Left hindlimb (tissue), 1 donor: ENCODE results near the gene MEX3D.
A peak's percentile ranks its signal among the peaks of the same experiment; 100 is the strongest.
"Not testable (repeated sequence)": the region's sequence is repeated elsewhere in the genome, so short reads cannot be mapped to it uniquely, and the experiment has no call there.

ENCODE experiments used
- DNase-seq: peaks from one replicate; pipeline ENCODE4 v3.0.0-alpha.2; 2018

Gene MEX3D

DNA sequence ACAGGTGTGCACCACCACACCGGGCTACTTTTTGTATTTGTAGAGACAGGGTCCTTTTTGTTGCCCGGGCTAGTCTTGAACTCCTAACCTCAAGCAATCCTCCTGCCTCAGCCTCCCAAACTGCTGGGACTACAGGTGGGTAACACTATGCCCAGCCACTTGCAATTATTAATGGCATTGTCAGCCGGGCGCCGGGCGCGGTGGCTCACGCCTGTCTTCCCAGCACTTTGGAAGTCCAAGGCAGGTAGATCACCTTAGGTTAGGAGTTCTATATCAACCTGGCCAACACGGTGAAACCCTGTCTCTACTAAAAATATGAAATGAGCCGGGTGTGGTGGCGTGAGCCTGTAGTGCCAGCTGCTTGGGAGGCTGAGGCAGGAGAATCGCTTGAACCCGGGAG, 2.7 kb upstream of the MEX3D start:
- no peak for DNase-seq

GRCh38 chr19:1569997-1570396, 1.9 kb upstream of the MEX3D start:
- DNase-seq = no peak

- DNase-seq = no peak
Observed at GRCh38 chr19:1567848-1568227, 287 bp downstream of the MEX3D start.

DNA sequence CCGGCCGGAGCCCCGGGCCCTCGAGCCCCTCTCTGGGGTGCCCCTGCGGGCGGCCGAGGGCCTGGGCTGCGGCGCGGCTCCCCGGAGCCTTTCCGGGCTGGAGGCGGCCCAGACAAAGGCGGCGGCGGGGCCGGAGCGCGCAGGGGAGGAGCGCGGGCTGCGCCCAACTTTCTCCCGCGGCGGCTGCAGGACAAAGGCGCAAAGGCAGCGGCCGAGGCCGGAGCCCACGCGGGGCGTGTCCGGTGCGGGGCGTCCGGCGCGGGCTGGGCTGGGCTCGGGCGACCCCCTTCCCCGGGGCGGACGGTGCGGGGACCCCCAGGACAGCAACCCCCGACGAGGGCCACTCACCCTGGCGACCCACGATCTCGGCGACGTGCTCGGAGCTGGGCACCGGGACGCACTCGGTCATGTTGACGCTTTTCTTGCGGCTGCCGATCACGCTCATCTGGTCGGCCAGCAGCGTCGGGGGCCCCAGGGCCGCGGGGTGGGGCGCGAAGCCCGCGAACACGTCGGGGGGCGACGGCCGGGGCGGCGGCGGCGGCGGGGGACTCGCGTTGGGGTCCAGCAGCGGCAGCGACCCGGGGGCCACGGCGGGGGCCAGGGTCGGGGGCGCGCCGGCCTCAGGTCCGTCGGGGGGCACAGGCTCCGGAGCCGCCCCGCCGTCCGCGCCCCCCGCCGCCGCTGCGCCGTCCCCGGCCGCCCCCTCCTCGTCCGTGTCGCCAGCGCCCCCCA, 843 bp downstream of the MEX3D start:
- DNase-seq = peak; percentile 58

DNA sequence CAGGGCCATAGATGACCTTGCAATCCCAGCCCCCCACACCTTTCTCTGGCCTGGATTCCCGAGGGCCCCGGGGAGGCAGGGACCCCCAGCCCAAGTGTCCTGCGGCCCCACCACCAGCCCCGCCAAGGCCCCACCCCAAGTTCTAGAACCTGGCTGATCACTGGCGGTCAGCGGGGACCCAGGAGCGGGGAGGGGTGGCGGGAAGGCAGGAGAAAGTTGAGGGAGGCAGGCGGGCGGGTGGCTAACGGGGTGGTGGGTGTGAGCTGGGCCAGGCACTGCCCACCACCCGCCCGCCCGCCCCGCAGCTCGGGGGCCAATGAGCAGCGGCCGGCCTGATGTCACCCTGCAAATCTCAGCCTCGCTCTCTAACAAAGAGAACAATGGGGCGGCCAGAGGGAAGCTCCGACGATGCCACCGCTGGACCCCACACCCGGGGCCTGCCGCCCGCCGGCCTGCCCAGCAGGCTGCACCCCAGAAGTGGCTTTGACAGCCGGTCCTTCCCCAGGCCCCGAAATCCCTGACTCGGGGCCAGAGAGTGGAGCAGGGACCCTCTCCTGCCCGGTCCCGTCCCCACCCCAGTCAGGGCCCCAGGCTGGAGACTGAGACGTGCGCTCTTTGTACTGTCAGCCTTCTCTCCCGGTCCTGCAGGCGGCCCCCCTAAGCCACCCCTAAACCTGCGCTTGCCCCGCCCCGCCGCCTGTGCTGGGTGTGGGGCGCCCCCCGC, 1.6 kb downstream of the MEX3D start:
- peak; percentile 91 for DNase-seq

- DNase-seq = no peak
Observed at GRCh38 chr19:1563251-1563650, 4.9 kb downstream of the MEX3D start.

- DNase-seq = no peak
Observed at GRCh38 chr19:1561236-1561842, 6.8 kb downstream of the MEX3D start.

- DNase-seq = no peak
Observed at GRCh38 chr19:1560286-1560882, 7.7 kb downstream of the MEX3D start.

DNA sequence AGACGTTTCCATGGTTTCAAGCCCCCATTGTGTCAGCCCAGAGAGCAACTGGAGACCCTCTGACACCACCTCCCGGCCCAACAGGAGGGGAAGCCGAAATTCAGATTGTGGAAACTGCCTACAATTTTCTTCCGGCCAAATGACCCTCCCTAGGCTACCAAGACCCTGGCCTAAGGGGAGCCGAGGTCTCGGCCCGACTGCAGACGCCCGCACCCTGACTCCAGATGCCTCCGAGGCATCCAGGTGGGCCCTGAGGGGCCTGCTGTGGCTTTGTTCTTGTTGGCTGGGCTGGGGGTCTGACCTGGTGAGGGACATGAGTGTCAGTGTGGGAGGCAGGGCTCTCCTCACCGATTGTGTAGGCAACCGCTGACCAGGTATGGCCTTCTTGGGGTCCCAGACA, 9.6 kb downstream of the MEX3D start:
- DNase-seq = no peak

DNA sequence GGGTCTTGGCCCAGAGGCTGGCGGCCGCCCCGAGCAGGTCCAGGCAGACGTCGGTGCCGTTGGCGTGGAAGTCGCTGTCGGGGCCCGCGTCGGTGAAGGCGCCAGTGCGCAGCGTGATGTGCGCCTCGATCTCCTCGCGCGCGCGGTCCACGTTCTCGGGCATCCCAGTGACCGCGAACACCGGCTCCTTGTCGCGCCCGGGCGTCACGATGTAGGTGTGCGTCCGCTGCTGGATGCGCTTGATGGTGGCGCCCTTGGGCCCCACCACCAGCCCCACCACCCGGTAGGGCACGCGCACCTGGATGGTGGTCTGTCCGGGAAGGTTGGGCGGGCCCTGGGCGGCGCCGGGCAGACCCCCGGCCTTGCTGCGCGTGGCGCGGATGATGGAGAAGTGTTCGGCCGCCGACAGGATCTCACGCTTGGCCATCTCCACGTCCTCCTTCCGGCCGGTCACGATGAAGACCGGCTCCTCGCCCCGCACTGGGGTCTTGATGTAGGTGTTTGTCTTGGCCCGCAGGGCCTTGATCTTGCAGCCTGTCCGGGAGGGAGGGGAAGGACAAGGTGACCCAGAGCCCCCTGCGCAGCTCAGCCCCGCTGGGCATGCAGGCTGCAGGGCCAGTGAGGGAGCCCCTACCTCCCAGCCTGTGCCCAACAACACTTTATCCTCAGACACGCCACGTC, 11.6 kb downstream of the MEX3D start:
- DNase-seq = no peak

GRCh38 chr19:1555487-1556389, 12.4 kb downstream of the MEX3D start:
- DNase-seq = no peak

DNA sequence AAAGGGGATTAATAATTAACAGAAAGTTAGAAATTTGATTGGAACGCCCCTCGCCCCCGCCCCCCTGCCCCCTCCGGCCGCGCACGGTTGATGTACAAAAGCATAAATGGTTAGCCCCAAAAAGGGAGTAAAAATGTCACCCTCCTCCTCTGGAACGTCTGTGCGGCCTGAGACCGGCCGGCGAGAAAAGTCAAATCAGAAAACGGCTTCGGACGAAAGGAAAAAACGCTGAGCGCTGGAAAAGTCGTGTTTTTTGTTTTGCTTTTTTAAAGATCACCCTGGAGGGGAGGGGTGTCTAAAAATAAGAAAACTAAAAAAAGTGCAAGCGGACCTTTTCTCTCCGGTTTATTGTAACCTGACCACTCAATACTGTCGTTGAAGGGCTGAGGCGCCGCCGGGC, 13.2 kb downstream of the MEX3D start:
- no peak for DNase-seq

- no peak for DNase-seq
Observed at GRCh38 chr19:1553415-1553814, 14.7 kb downstream of the MEX3D start.

DNA sequence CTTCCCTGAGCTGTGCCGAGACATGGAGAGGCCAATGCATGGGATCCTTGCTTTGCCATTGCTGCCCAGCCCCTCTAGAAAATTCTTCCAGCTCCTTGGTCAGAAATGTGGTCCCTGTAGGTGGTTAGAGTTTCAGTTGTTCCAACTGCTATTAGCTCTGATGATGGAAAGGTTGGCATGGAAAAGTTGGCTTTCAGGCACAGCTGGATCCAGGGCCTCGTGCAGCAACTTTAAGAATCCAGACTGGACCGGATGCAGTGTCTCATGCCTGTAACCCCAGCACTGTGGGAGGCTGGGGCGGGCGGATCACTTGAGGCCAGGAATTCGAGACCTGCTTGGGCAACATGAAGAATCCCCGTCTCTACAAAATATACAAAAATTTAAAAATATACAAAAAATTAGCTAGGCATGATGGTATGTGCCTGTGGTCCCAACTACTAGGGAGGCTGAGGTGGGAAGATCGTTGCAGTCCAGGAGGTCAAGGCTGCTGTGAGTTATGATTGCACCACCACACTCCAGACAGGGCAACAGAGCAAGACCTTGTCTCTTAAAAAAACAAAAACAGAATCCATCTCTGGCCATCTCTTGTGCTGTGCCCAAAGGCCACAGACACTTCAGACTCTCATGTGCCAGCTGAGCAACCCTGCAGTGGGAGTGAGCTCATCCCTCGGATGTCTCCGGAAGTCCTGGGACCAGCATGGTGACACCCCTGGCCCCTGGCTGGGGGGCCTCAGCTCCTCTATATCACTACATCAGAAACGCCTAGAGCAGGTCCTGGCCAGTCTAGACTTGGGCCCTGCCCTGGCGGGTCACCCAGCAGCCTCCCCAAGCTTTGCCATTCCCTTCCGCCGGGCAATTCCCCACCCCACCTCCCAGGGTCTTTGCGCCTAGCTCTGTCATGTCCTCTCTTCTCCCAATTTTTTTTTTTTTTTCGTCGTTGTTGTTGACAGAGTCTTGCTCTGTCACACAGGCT, 16.8 kb downstream of the MEX3D start:
- DNase-seq = no peak

- no peak for DNase-seq
Observed at GRCh38 chr19:1549332-1549945, 18.7 kb downstream of the MEX3D start.

DNA sequence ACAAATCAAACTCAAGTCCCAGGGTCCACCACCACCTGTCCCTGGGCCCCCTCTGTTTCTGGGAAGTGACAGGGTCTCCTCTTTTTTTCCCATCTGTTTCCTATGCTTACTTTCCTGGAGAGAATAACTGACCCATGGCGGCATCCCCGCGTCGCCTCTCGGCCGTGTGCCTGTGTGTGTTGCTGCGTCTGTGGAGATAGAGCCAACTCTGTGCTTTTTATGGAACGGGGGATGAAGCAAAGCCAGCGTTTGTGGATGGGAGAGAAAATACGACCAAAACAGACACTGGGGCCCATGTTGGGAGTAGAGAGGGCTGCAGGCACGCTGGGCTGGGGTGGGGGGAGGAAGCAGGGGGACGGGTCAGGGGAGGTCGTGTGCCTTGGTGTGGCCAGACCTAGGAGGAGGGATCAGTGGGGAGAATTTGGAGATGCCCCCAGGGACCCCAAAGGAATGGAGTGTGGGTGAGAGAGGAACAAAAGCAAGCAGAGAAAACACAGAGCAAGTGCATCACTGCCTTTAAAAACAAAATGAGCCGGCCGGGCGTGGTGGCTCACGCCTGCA, 27.7 kb downstream of the MEX3D start:
- peak; percentile 71 for DNase-seq

DNA sequence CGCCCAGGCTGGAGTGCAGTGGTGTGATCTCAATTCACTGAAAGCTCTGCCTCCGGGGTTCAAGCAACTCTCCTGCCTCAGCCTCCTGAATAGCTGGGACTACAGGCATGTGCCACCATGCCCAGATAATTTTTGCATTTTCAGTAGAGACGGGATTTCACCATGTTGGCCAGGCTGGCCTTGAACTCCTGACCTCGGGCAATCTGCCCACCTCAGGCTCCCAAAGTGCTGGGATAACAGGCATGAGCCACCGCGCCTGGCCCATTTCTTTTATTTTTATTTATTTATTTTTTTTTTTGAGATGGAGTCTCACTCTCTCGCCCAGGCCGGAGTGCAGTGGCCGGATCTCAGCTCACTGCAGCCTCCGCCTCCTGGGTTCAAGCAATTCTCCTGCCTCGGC, 28.4 kb downstream of the MEX3D start:
- DNase-seq = not testable (repeated sequence)

GRCh38 chr19:1538978-1539377, 29.1 kb downstream of the MEX3D start:
- DNase-seq = no peak

- DNase-seq = not testable (repeated sequence)
Observed at GRCh38 chr19:1535699-1536098, 32.4 kb downstream of the MEX3D start.

DNA sequence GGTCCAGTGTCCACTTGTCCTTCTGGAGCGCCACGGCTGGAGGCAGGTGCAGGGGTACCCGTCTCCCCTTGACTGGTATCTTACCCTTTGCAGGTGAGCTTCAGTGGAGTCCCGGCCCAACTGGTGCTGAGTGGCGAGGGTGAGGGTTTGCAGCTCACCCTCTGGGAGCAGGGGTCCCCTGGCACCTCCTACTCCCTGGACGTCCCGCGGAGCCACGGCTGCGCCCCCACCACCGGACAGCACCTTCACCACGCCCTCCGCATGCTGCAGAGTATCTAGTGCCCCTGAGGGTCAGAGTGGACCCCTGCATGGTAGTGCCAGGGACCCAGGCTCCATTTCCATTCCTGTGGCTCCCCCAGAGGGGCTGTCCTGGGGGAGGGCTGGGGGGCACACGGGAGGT, 33.2 kb downstream of the MEX3D start:
- DNase-seq = no peak
